ENCODE data around the gene CFAP221.

DNA sequence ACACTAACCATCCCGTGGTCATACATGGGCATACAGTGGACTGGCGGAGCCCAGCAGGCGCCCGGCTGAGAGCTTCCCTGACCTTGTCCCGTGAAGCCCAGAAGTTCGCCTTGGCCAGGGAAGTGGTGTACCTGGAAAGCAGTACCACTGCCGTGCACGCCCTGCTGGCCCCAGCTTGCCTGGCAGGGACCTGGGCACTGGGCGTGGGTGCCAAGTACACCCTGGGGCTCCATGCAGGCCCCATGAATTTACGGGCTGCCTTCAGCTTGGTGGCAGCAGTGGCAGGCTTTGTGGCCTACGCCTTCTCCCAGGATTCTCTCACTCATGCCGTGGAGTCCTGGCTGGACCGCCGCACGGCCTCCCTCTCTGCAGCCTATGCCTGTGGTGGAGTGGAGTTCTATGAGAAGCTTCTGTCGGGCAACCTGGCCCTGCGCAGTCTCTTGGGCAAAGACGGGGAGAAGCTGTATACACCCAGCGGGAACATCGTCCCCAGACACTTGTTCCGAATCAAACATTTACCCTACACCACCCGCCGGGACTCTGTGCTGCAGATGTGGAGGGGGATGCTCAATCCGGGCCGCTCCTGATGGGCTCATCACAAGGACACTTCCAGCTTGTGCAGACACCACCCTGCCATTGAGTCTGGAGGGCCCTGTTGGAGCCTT lies 137.1 kb downstream of the CFAP221 start:
- TF ChIP-seq, protein P1, sequence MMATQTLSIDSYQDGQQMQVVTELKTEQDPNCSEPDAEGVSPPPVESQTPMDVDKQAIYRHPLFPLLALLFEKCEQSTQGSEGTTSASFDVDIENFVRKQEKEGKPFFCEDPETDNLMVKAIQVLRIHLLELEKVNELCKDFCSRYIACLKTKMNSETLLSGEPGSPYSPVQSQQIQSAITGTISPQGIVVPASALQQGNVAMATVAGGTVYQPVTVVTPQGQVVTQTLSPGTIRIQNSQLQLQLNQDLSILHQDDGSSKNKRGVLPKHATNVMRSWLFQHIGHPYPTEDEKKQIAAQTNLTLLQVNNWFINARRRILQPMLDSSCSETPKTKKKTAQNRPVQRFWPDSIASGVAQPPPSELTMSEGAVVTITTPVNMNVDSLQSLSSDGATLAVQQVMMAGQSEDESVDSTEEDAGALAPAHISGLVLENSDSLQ (IDR thresholded peaks at IDR 0.05), result no peak
- no peak for TF ChIP-seq TARDBP (IDR thresholded peaks at IDR 0.05)
- TF ChIP-seq FOXA1 (IDR thresholded peaks at IDR 0.05), result no peak
- no peak for TF ChIP-seq CTBP1 (IDR thresholded peaks at IDR 0.05; ENCODE audit: borderline replicate concordance)
- TF ChIP-seq BHLHE40 (IDR thresholded peaks at IDR 0.05; ENCODE audit: borderline replicate concordance), result no peak
- TF ChIP-seq ELF4 (IDR thresholded peaks at IDR 0.05), result no peak
- TF ChIP-seq SP1 (IDR thresholded peaks at IDR 0.05), result no peak
- TF ChIP-seq SUZ12 (IDR thresholded peaks at IDR 0.05), result no peak
- TF ChIP-seq FOXM1 (IDR thresholded peaks at IDR 0.05; ENCODE audit: borderline replicate concordance), result no peak
- TF ChIP-seq ARNT (IDR thresholded peaks at IDR 0.05), result no peak

Measured in HEK293T (cell line).